ENCODE data around the gene SF3A1.
"Not testable (repeated sequence)": the region's sequence is repeated elsewhere in the genome, so short reads cannot be mapped to it uniquely, and the experiment has no call there.

The SF3A1 gene, protein sequence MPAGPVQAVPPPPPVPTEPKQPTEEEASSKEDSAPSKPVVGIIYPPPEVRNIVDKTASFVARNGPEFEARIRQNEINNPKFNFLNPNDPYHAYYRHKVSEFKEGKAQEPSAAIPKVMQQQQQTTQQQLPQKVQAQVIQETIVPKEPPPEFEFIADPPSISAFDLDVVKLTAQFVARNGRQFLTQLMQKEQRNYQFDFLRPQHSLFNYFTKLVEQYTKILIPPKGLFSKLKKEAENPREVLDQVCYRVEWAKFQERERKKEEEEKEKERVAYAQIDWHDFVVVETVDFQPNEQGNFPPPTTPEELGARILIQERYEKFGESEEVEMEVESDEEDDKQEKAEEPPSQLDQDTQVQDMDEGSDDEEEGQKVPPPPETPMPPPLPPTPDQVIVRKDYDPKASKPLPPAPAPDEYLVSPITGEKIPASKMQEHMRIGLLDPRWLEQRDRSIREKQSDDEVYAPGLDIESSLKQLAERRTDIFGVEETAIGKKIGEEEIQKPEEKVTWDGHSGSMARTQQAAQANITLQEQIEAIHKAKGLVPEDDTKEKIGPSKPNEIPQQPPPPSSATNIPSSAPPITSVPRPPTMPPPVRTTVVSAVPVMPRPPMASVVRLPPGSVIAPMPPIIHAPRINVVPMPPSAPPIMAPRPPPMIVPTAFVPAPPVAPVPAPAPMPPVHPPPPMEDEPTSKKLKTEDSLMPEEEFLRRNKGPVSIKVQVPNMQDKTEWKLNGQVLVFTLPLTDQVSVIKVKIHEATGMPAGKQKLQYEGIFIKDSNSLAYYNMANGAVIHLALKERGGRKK

DNA sequence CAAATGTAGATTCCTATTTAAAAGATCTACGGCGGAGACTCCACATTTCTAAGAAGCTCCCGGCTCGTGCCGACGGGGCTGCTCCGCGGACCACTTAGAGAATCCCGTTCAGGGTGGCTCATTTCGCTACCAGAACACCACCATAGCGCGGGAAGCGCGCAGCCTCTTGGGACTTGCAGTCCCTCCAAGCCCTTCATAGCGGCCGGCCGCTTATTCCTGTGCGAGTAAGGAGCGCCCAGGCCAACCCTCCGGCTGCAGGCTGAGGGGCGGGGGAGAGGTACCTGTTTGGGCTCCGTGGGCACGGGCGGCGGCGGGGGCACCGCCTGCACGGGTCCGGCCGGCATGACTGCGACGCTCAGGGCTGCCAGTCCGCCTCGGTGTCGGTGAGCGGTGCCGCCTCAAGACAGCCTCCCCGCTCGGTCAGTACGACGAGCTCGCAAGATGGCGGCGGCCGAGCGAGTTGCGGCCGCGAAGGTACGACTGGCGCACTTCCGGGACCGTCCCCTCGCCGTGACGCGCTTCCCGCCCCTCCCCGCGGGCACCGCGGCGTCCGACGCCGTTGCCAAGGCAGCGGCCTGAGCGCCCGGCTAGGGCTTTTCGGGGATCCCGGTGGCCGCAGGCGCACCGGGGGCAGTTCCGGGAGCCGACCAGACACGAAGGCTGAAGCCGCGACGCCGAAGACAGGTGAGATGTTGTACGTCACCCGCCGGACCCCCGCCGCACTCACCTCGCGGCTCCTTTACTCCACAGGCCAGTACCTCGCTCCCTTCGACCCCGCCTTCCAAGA lies at the start of gene SF3A1, which contains the start of gene CCDC157:
TSS of gene SF3A1 (minus strand) at position 446 of the 787 bp plus-strand sequence. CDS start at position 344, 102 bp downstream.
TSS of gene CCDC157 (plus strand) at position 559 of the 787 bp plus-strand sequence. CDS start 8,994 bp downstream, outside the sequence.
- peak; percentile 79 for DNase-seq

DNA sequence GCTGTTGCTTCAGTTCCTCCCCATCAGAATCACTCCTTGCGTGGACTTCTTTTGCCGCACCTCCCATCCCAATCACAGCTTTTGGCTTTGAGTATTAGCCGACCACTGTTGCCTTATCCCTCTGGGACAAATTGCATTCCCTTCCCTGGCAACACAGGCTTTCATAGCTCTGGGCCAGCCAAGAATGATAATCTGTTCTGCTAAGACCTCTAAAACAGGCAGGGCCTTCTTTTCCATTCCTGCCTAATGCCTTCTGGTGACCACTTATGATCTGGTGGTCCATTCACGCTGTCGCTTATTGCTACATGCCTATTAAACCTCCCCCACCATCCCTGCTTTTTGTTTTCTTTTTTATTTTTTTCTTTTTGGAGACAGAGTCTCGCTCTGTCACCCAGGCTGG lies 49.7 kb upstream of the SF3A1 start:
- DNase-seq = no peak

DNA sequence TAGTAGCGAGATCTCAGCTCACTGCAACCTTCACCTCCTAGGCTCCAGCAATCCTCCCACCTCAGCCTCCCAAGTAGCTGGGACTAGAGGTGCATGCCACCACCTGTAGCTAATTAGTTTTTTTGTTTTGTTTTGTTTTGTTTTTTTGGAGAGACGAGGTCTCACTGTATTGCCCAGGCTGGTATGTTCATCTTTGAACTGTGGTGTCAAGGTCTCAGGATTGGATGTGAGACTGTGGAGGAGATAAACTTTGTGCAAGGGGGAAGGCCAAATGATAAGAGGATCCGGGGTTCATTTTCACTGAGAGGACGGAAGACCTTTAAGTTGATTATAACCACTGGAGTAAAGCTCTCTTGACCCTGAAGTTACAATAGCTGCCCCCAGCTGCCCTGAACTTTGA lies 49.0 kb upstream of the SF3A1 start:
- no peak for DNase-seq

DNA sequence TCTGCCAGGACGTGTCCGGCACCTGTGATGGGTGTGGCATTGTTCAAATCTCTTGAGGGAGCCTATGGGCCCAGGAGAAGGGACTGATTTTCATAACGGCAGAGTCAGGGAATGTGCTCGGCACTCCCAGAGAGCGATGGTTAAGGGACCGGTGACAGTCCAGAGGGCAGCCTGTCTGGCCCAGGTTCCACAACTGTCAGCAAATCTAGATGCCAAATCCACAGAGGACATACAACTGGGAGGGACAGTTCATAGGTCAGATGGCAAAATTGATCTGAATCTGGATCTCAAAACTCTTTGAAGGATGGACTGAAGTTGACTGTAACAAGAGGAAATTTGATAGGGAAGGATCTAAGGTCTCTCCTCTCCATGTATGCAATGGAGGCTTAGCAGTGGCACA lies 47.6 kb upstream of the SF3A1 start:
- no peak for DNase-seq

DNA sequence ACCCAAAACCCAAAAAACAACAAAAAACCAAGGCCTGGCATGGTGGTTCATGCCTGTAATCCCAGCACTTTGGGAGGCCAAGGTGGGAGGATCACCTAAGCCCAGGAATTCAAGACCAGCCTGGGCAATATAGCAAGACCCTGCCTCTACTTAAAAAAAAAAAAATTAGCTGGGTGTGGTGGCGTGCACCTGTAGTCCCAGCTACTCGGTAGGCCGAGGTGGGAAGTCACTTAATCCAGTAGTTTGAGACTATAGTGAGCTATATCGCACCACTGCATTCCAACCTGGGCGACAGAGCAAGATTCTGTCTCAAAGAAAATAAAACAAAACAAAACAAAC lies 46.0 kb upstream of the SF3A1 start:
- DNase-seq = not testable (repeated sequence)

DNA sequence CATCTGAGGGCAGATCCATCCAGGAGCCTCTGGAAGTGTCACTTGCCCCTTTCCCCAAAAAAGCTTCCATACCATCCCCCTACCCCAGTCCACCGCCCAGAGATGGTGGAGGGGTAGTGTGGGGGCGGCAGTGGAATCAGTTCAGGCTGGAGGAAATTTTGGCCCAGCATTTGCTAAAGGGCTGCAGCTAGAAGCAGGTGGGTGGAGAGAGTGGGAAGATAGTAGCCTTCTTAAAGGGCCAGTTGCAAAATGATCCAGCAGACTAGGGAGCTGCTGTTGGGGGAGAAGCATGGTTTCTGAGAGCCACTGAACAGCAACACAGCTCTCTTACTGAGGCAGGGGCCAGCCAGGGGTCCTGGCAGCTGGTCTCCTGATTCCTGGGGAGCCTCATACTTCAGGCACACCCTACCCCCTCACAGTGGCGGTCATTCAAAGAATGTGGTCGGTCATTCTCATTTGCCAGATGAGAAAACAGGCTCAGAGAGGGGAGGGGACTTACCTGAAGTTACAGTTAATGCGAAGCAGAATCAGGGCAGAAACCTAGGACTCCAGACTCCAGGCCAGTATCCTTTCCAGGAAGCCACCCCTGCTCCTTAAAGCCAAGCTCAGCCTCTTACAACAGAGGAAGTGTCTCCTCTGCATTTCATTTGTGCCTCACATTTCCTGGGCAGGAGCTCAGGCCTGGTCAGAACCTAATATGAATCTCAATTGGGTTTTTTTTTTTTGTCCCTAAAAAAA lies 45.5 kb upstream of the SF3A1 start:
- DNase-seq = no peak

DNA sequence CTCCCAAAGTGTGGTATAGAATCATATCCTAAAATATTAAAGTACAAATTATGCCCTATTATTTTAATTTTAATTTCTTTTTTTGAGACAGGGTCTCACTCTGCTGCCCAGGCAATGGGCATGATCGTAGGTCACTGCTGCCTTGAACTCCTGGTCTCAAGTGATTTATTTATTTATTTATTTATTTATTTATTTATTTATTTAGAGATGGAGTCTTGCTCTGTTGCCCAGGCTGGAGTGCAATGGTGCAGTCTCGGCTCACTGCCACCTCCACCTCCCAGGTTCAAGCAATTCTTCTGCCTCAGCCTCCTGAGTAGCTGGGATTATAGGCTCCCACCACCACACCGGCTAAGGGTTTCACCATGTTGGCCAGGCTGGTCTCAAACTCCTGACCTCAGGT lies 44.3 kb upstream of the SF3A1 start:
- not testable (repeated sequence) for DNase-seq

DNA sequence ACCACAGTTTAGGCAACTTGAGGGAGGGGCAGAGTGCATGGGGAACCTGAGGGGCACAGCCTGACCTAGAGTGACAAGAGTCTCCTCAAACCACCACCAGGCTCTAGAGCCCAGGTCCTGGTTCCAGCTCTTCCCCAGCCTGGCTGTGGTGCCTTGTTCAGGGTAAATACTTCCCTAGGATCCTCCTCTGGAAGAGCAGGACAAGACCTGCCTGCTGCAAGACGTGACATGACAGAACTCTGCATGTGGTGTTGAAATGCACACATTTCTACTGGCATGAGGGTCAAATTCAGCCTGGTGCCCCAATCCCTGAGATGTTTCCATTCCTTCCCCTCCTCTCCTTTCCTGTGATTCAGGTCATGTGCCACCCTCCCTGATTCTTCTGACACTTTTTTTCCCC lies 43.5 kb upstream of the SF3A1 start:
- DNase-seq = no peak

DNA sequence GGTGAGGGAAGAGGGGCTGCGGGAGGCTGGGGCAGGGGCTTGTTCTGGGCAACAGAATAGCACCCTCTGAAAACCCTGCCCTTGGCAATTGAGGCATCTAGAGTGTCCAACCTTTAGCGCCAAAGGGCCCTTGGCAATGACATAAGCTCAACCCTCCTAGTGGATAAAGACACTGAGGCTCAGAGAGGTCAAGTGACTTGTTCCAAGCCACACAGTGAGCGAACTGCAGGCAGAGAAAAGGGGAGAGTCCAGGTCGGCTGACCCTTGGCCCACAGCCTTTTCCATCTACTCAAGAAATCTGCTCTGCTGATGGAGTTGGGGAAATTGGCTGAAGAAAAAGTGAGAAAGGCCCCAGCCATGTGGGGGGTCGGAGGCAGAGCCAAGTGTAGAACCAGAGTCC lies 43.0 kb upstream of the SF3A1 start:
- no peak for DNase-seq

DNA sequence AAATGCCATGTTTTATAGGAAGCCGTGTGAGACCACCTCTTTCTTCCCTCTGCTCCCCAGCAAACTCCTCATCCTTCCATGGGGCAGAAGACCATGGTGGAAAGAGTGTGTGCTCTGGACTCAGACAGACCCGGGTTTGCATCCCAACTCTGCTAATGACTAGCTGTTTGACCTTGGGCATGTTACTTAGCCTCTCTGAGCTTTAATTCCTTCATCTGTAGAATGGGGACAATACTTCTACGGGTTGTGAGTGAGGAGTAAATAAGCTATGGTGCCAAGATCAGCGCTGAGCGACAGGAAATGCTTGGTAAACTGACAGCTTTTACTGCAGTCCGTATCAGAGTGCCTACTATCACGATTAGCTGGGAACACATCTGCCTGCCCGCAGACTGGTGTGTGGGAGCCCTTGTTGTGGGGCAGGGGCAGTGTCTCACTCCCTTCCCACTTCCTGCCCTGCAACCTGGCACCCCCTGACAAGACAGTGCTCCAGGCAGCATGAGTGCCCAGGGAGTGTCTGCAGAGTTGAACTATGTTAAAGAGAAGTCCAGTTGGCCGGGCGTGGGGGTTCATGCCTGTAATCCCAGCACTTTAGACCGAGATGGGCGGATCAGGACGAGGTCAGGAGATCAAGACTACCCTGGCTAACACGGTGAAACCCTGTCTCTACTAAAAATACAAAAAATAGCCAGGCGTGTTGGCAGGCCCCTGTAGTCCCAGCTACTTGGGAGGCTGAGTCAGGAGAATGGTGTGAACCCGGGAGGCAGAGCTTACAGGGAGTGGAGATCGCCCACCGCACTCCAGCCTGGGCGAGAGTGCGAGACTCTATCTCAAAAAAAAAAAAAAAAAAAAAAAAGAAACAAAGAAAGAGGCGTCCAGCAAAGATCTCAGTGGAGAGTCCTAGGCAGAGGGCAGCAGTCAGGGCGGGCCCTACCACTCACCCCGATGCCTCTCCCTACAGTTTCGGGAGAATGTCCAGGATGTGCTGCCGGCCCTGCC lies 42.3 kb upstream of the SF3A1 start:
- DNase-seq = no peak

DNA sequence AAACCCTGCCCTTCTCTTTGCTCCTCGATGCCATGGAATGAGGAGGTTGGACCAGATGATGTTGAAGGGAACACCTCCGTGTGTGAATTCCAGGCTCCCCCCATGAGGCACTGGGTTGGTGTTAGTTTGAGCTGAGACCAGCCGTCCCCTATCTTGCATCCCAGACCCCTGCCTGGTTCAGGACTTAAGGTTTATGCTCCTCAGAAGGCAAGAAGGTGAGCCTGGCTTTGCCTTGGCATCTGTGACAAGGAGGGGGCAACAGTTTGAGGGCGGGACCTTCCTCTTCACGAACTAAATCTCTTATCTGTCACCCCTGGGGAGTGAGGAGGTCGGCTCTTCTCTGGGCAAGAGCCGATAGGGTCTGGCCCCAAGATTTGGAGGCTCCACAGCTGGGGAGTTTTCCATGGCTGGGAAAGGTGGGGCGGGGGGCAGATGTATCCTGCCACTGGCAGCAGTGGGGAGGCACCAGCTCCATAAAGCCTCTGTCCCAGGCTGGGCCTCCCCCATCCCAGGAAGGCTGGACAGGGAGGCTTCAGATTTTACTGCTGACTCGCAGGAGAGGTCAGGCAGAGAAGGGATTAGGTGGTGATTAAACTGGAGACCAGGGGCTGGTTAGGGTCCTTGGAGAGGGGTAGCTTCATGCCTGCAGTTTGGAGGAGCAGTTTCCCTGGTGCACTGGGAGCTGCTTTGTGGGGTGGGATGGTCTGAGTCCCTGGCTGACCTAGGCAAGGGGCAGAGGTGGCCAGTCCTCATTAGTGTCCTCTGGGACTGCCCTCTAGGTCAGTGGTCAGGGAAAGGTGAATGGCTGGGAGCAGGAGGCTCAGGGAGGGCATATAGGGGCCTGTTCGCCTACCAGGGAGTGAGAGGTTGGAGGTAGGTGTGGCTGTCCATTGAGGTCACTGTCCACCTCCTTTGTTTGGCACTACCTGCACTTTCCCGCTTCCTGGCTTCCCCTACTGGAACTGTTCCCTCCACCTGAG lies 41.3 kb upstream of the SF3A1 start:
- DNase-seq = no peak

DNA sequence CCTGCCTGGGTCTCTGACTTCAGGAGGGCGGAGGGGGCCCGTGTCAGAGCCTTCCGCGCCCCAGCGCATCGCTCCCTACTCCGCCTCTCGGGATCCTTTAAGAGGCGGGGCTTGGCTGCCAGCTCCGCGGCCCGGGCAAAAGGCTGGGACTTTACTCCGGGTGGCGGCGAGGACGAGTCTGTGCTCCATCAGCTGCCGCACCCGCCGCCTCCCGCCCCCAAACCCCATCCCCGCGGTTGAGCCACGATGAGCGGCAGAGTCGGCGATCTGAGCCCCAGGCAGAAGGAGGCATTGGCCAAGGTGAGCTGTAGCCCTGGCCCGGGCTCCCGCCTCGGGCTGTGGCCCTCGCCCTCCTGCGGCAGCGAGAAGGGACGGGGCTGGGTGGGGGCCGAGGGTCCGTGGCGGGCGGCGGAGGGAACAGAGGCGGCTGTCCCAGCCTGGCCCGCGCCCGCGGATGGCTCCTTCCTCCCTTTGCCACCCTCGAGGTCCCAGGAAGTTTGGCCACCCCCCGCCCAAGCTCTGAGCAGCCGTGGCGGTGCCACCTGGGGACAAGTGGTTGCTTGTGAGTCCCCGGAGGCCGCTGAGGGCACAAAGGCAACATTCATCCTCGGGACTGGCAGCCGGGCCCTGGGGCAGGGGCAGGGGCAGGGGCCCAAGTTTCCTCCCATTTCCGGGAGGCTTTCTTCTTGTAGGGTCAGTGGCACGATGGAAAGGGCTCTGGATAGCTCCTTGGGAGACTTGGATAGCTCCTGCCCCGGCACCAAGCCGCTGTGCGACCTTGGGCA lies 40.4 kb upstream of the SF3A1 start, which contains the start of gene SEC14L2:
TSS of gene SEC14L2 (plus strand) at position 148 of the 785 bp plus-strand sequence. CDS start at position 247, 99 bp downstream.
- DNase-seq = peak; percentile 69

DNA sequence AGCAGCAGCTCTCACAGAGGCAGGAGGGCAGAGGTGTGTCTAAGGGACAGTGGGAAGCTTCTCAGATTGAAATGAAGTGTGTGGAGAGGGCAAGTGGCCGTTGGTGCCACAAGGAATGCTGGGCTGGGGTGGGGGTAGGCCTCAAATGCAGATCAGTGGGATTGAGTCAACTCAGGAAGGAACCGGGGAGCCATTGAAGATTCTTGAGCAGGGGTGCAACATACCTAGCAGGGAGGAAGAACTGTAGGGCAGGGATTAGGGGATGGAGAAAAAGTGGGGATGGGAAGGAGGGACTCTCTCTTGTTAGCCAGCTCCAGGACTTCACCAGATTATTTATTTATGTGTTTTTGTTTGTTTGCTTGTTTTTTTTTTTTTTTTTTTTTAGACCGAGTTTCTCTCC lies 37.2 kb upstream of the SF3A1 start:
- DNase-seq = no peak

DNA sequence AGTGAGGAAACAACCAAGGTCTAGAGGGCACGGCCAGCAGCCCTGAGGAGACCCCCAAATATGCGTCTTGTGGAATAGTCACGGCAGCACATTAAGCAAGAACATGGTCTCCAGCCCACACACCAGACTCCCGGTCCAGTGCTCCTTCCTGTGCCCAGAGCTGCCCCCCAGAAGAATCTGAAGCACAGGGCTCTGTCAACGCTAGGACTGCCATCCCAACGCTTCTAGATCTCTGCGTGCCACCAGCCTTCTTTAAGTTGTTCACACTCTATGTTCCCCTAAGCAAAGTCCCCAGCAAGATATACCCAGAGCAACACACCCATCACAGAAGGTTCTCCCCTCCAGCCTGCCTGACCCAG lies 36.6 kb upstream of the SF3A1 start:
- no peak for DNase-seq

DNA sequence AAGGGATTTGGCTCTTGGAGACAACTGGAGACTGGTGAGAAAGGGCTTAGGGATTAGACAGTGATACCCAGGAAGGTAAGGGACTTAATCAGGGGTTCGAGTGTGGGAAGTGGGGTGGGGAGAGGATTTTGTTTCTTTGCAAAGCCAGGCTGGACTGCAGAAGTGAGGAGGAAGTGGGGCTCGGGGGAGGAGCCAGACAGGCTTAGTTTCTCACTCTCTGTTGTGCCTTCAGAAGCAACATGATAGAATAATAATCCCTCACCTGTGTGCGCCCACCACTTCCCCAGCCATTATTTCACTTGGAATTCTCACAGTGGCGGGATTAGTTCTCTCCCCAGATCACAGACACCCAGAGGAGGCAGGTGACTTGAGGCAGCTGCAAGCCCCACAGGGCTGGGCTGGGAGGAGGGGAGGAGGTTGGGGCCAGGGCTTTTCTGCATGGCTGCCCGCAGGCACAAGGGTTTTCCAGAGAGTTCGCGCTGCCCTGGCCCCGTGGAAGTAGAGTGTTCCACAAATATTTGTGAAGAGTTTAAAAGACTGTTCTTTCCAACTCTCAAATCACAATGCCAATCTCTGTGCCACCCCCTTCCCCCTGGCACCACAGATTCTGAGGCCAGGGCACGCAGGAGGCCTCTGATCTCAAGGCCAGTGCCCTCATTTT lies 36.1 kb upstream of the SF3A1 start:
- DNase-seq = no peak

DNA sequence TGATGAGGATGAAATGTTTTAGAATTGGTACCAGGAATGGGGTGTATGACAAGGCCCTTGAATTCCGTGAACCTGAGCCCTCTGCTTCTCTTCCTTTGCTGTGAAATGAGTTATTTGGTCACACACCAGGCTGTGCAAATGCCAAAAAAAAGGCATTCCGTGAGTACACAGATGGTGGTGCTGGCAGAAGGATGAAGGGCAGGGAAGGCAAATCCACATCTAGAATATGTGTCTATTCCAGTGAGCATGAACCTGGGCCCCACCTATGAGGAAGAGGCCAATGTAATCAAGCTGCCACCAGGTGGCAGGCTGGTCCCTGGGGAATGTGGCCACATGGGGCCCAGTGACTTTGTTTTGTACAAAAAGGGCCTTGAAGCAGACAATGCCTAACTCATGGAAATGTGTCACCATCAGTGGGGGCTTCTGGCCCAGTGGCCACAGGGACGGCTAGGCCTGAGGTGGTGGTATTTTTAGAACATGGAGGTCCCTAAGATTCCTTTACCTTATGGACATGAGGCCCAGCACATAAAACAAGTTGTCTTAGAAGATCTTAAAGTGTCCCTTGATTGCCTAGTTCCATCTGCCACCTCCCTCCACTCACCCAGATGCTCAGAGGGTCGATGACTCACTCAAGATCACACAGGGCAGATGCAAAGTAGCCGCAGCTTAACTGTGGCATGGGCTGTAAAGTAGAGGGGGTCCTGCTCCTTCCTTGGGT lies 34.4 kb upstream of the SF3A1 start:
- peak; percentile 51 for DNase-seq

DNA sequence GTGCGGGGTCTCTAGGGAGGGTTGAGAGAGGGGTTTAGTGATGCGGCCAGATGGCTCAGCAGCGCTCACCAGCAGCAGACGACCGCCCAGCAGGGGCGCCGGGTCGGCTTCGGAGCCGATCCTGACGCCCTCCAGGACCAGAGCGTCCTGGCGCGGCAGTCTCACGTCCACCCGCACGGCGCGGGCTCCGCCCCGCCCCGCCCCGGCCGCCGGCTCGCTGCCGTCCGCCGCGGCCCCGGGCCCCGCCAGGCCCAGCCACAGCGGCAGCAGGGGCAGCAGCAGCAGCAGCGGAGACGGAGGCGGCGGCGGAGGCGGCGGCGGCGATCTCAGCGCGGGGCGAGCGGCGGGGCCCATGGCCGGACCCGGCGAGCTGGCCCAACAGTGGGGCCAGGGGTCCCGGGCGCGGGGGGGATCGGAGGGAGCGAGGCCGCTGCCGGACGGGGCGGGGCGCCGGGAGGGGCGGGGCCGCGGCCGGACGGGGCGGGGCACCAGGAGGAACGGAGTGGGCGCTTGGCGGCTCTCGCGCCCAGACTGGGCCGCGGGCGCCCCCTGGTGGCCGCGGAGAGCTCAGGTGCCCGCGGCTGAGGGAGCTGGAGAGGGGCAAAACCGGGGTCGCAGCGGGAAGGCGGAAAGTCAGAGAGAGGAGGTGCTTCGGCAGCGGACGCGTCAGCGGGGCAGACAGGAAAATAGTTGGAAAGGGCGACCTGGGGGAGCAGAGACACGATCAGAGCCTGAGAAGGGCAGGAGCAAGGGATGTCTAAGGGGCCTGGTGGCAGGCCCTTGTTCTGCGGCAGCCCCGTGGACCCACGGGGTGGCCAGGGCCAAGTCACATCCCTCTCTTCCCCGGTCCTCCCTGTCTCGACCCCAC lies 30.5 kb upstream of the SF3A1 start, which contains the start of gene RNF215:
TSS of gene RNF215 (minus strand) at position 452 of the 868 bp plus-strand sequence. CDS start at position 354, 98 bp downstream.
- peak; percentile 89 for DNase-seq
